CD4-positive, alpha-beta T cell (primary cell): ENCODE data around the gene TNFRSF1B. TPM values are rescaled to one million over a fixed set of nuclear protein-coding genes. Genes with fewer than 3 reads are reported as not detected.
A peak's percentile ranks its signal among the peaks of the same experiment; 100 is the strongest.

Experiments used
- ATAC-seq: fragments of 200-7000 bp; cut with Tn5 transposase; one replicate; pipeline ENCODE4 v1.10.0; 2022; ENCODE audit warnings: mild to moderate bottlenecking; ENCODE audit not compliant: poor library complexity
- CTCF ChIA-PET: fragments of 350-600 bp; sonication (Branson Sonifier 250); formaldehyde crosslinking; loops from one replicate; lab custom pipeline; 2021; ENCODE audit warnings: antibody characterized with exemption, inconsistent platforms; lab: Charles Lee
- POLR2A ChIA-PET: fragments of 350-600 bp; sonication (Branson Sonifier 250); formaldehyde crosslinking; loops from one replicate; lab custom pipeline; 2021; ENCODE audit warnings: antibody characterized with exemption, inconsistent platforms; lab: Charles Lee
- DNase-seq, 14 experiments: peaks; one replicate each; pipeline ENCODE4 v3.0.0-alpha.2; 2013 to 2020; ENCODE audit warnings: mixed read lengths in 2 of 14
- H3K27ac ChIP-seq, 2 donors: one replicate each; pipeline versions ENCODE4 v1.5.1 to v1.7.0; 2013; ENCODE audit warnings: low read length in 2 of 2, low read depth in 1 of 2, mild to moderate bottlenecking in 1 of 2
- H3K27me3 ChIP-seq, 2 experiments: 1 replicate in 1 of 2; 2 replicates in 1 of 2; pipeline versions ENCODE4 v1.6.1 to v1.7.0; 2013; ENCODE audit warnings: low read length in 2 of 2, control low read depth in 1 of 2, mild to moderate bottlenecking in 1 of 2, moderate library complexity in 1 of 2; ENCODE audit not compliant: insufficient read depth in 2 of 2, control insufficient read depth in 1 of 2
- H3K36me3 ChIP-seq: one replicate; pipeline ENCODE4 v1.6.1; 2013; ENCODE audit warnings: low read length, control low read depth; ENCODE audit not compliant: insufficient read depth
- H3K4me1 ChIP-seq: one replicate; pipeline ENCODE4 v1.6.1; 2013; ENCODE audit warnings: low read length, control low read depth; ENCODE audit not compliant: insufficient read depth
- H3K4me3 ChIP-seq: one replicate; pipeline ENCODE4 v1.5.1; 2013; ENCODE audit warnings: mild to moderate bottlenecking, low read length, moderate library complexity
- H3K9me3 ChIP-seq, 2 experiments: 1 replicate in 1 of 2; 2 replicates in 1 of 2; pipeline versions ENCODE4 v1.6.1 to v1.7.0; 2013; ENCODE audit warnings: low read length in 2 of 2, mild to moderate bottlenecking in 2 of 2, control low read depth in 1 of 2, moderate library complexity in 1 of 2; ENCODE audit not compliant: control insufficient read depth in 1 of 2, insufficient read depth in 1 of 2
- H3K27ac Mint-ChIP-seq: one replicate; pipeline ENCODE4 v1.8.0; 2020; ENCODE audit warnings: mixed read lengths
- H3K27me3 Mint-ChIP-seq: one replicate; pipeline ENCODE4 v1.8.0; 2021; ENCODE audit warnings: mixed read lengths
- H3K36me3 Mint-ChIP-seq: one replicate; pipeline ENCODE4 v1.8.0; 2021; ENCODE audit warnings: low read depth, mixed read lengths
- H3K4me1 Mint-ChIP-seq: one replicate; pipeline ENCODE4 v1.8.0; 2021; ENCODE audit warnings: low read depth, mixed read lengths
- H3K4me3 Mint-ChIP-seq: one replicate; pipeline ENCODE4 v1.8.0; 2020; ENCODE audit warnings: mild to moderate bottlenecking, mixed read lengths
- H3K9me3 Mint-ChIP-seq: one replicate; pipeline ENCODE4 v1.8.0; 2020; ENCODE audit warnings: mixed read lengths
- CTCF ChIP-seq: fragments of 200-600 bp; IDR thresholded peaks from one replicate; pipeline ENCODE4 v1.8.0; 2022; ENCODE audit warnings: antibody characterized with exemption, mild to moderate bottlenecking
- intact Hi-C, 2 experiments: fragments of 100-400 bp; cut with DNase I in 1 of 2; cut with micrococcal nuclease in 1 of 2; formaldehyde crosslinking; loops; one replicate each; pipeline versions ENCODE4 v1.15.1 to v1.9.0; 2023 to 2025; cut with DNase I, micrococcal nuclease
- total RNA-seq, 174 experiments: library from RNA in 2 of 174; stranded (reverse) in 2 of 174; gene quantifications; one replicate each; pipeline ENCODE4 v1.2.3 and lab custom pipeline; 2021 to 2026

TNFRSF1B gene
- total RNA-seq, 2 experiments from 2014 or later: 61.9 to 62.6 TPM

- H3K36me3 Mint-ChIP-seq: peaks cover 26% of the 10 kb centered on the region
- no peak for TF ChIP-seq CTCF
Measured at GRCh38 chr1:12231276-12231595, 64.4 kb downstream of the TNFRSF1B start.

GRCh38 chr1:12232221-12232620, 65.4 kb downstream of the TNFRSF1B start:
- no peak for ATAC-seq
- intact Hi-C loops: loop anchor here (5.0 kb wide), 2 partner anchors 395 to 1755 kb away; no protein-coding TSS in a partner anchor
- POLR2A ChIA-PET: interaction anchor here (2.7 kb wide), 1 partner anchor 22 kb away, joined by 13 read pairs; no protein-coding TSS in a partner anchor

More at GRCh38 chr1:12231276-12231595, 64.4 kb downstream of the TNFRSF1B start:
- ChIA-PET CTCF (interaction anchor here (1.5 kb wide), 1 partner anchor 107 kb away, joined by 4 read pairs; no protein-coding TSS in a partner anchor), POLR2A (interaction anchor here (2.7 kb wide), 1 partner anchor 21 kb away, joined by 13 read pairs; no protein-coding TSS in a partner anchor)
- ATAC-seq (no peak), DNase-seq (no peak)
- H3K4me3 Mint-ChIP-seq: peak overlapping the region; percentile 94
- Histone ChIP-seq H3K27me3 (no peaks in the 10 kb centered on the region), H3K4me1 (peaks cover 24% of the 10 kb centered on the region), H3K4me3 (peak overlapping the region; percentile 98), H3K27ac (no peak overlapping the region), H3K9me3 (no peaks in the 10 kb centered on the region), H3K36me3 (peaks cover 15% of the 10 kb centered on the region)
- H3K27me3 Mint-ChIP-seq: no peaks in the 10 kb centered on the region
- H3K9me3 Mint-ChIP-seq: no peaks in the 10 kb centered on the region
- H3K27ac Mint-ChIP-seq: peak overlapping the region; percentile 83
- peaks cover 36% of the 10 kb centered on the region for H3K4me1 Mint-ChIP-seq
- intact Hi-C loops: loop anchor here (2.0 to 5.0 kb wide), 3 partner anchors 20 to 1754 kb away; no protein-coding TSS in a partner anchor

GRCh38 chr1:12244078-12244477, 77.3 kb downstream of the TNFRSF1B start:
- intact Hi-C loops: no loop called here
- Histone ChIP-seq H3K27me3 (no peaks in the 10 kb centered on the region), H3K9me3 (no peaks in the 10 kb centered on the region), H3K27ac (no peak overlapping the region), H3K4me3 (no peak overlapping the region), H3K4me1 (no peaks in the 10 kb centered on the region), H3K36me3 (peaks cover 61% of the 10 kb centered on the region)
- H3K9me3 Mint-ChIP-seq: no peaks in the 10 kb centered on the region
- no peak overlapping the region for H3K4me3 Mint-ChIP-seq
- peaks cover 79% of the 10 kb centered on the region for H3K36me3 Mint-ChIP-seq
- ATAC-seq: no peak
- ChIA-PET CTCF (no interaction called here), POLR2A (no interaction called here)
- H3K27ac Mint-ChIP-seq: peak overlapping the region; percentile 33
- peaks cover 16% of the 10 kb centered on the region for H3K4me1 Mint-ChIP-seq
- H3K27me3 Mint-ChIP-seq: no peaks in the 10 kb centered on the region
- peak; percentile 57 for TF ChIP-seq CTCF
- peak in 4 of 14 experiments; percentile 20 to 39 (median 32) for DNase-seq

More at GRCh38 chr1:12232221-12232620, 65.4 kb downstream of the TNFRSF1B start:
- Histone ChIP-seq H3K4me1 (peaks cover 24% of the 10 kb centered on the region), H3K27me3 (no peaks in the 10 kb centered on the region), H3K4me3 (no peak overlapping the region), H3K27ac (no peak overlapping the region), H3K9me3 (no peaks in the 10 kb centered on the region), H3K36me3 (peaks cover 20% of the 10 kb centered on the region)
- H3K9me3 Mint-ChIP-seq: no peaks in the 10 kb centered on the region
- H3K27ac Mint-ChIP-seq: peak overlapping the region; percentile 53
- H3K4me3 Mint-ChIP-seq: peak overlapping the region; percentile 74
- no peaks in the 10 kb centered on the region for H3K27me3 Mint-ChIP-seq
- DNase-seq: no peak
- CTCF ChIA-PET: interaction anchor here (1.5 kb wide), 1 partner anchor 108 kb away, joined by 4 read pairs; no protein-coding TSS in a partner anchor
- peaks cover 42% of the 10 kb centered on the region for H3K4me1 Mint-ChIP-seq
- TF ChIP-seq CTCF: no peak
- H3K36me3 Mint-ChIP-seq: peaks cover 35% of the 10 kb centered on the region
